GM18907 (cell line): Measurements from ENCODE around the gene DDX49.
"Not testable (repeated sequence)": the region's sequence is repeated elsewhere in the genome, so short reads cannot be mapped to it uniquely, and the experiment has no call there.

Experiments used
- ATAC-seq: cut with Tn5 transposase; IDR thresholded peaks from one replicate; pipeline ENCODE4 v1.9.1; 2021; ENCODE audit warnings: mild to moderate bottlenecking, moderate library complexity; ENCODE audit not compliant: unreplicated experiment

DDX49 gene

DNA sequence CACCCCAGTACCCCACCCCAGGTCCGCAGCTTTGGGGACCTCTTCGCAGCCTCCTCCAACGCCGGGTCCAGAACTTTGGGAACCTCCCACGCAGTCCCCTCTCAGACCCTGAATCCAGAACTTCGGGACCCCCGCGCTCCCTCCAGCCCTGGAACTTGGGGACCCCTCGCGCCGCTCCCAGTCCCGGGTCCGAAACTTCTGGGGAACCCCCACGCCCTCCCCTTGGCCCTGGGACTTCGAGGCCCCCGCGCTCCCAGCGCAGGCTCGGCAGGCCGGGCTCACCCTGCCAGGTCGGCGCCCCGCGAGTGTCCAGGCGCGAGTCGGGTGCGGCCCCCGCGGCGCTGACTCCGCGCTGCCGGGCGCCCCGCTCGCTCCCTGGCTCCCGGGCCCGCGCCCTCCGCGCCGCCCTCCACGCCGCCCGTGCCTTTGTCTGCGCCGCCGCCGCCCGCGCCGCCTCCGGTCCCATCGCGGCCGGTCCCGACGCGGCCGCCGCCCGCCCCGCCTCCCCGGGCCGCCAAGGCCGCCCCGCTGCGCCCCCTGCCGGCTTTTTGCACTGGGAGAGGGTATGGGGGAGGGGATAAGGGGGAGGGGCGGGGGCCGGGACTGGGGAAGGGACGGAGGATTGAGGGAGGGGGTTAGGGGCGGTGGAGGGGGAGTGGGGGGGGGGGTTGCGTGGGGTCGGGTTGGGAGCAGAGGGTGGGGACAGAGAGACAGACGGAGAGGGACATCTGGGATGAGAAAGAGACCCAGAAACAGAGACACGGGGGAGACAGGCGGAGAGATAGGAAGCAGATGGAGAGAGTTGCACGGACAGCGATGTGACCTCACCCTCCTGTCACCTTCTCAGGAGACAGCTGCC, 21.5 kb downstream of the DDX49 start, which contains the start of gene HOMER3:
TSS of gene HOMER3 (minus strand) at position 449 of the 859 bp plus-strand sequence. CDS start 2,235 bp downstream, outside the sequence.
- no peak for ATAC-seq

DNA sequence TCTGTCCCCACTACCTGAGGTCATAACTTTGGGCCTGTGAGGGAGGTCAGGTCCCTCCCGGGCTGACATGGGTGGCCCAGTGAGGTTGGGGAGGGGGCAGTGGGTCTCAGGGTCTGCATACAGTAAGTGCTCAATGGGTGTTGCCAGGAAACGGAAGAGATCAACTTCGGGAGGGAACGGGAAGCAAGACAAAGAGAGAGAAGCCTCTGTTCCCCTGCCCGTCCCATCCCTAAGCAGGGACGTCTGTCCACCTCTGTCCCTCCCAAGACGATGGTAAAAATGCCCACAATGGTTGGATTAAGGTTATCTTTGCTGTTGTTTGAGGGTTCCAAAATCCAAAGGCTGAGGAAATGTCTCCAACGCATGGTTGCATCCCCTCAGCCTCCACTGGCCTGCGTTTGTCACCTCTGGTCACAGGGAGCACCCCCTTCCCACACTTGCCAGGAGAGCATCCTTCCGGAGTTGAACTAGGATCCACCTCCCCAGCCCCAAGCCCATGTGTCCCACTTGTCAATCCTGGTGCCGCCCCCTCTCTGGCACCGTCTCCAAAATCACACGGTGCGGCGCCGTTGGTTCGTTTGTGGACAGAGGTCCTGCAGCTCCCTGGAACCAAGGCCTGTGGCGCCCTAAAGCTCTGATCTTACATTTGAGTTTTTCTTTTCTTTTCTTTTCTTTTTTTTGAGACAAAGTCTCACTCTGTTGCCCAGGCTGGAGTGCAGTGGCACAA, 22.3 kb downstream of the DDX49 start:
- ATAC-seq: no peak

DNA sequence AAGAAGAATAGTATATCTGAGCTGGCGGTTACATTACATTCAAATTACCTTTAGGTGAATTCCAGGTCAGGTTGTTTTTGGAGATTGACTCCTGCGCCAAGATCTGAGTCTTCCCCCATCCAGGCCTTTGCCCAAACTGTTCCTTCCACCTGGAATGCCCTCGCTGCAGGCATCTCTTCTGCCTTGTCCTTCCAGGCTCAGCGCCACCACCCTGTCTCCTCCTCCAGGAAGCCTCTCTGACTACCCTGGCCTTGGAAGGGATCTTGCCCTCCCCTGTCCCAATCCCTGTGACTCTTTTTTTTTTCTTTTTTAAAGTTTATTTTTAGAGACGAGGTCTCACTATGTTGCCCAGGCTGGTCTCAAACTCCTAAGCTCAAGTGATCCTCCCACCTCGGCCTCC, 23.2 kb downstream of the DDX49 start:
- no peak for ATAC-seq

DNA sequence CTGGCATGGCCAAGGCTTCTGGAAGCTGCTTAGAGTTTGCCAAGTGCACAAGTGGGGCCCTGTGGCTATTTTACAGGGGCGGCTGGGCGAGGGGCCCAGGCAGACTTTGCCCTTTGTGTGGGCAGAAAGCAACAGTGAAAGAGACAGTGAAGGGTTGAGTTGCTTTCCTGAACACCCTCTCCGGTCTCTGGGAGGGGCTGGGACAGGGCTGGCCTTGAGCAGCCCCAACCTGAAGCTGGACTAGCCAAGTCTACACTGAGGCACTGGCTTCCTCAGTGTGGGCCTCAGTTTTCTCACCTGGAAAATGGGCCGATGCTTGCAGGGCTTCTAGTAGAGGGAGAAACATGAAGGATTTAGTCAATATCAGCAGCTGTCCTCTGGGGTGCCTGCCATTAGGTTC, 23.9 kb downstream of the DDX49 start:
- ATAC-seq: no peak

DNA sequence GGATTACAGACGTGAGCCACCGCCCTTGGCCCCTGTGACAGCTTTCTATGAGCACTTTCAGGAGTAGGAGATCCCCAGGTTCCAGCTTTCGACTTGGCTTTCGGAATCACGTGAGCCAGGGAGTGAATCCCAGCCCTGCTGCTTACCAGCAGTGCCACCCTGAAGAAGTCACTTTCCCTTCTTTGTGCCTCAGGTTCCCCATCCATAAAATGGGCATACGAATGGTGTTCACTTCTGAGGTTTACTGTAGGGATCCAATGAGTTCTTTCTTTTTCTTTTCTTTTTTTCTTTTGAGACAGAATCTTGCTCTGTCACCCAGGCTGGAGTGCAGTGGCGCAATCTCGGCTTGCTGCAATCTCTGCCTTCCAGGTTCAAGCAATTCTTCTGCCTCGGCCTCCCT, 25.8 kb downstream of the DDX49 start:
- no peak for ATAC-seq

DNA sequence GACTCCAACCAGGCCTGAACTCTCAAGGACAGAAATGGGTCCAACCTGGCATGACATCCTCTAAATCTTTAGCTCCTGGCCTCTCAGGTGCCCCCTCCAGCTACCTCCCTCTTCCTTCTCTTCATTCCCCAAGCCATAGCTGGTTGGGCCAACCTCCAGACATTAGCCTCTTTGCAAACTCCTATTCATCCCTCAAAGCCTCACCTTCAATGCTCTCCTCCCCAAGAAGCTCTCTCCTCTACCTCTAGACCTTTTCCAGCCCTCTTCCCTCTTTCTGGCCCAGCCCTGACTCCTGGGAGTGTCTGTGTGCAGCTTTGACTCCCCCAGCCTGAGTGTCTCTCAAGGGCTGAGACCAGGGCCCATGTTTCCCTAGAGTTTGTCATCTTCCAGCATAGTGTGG, 26.8 kb downstream of the DDX49 start:
- ATAC-seq: no peak

DNA sequence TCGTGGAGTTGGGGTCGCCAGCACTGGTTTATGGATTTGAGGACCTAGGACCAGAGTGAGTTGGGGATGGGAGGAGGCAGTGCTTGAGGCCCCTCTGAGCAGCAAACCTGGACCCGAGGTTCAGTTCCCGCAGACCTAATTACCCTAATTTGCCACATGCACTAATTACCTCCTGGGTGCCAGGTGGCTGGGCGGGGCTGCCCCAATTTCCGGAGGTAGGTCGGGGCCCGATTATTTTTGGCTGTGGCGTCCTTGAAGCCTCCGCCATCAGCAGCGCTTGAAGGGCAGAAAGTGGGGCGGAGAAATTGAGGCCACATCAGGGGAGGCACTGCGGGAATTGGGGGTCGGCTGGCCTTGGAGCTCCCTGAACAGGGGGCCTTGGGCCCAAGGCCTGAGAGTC, 27.4 kb downstream of the DDX49 start:
- no peak for ATAC-seq

DNA sequence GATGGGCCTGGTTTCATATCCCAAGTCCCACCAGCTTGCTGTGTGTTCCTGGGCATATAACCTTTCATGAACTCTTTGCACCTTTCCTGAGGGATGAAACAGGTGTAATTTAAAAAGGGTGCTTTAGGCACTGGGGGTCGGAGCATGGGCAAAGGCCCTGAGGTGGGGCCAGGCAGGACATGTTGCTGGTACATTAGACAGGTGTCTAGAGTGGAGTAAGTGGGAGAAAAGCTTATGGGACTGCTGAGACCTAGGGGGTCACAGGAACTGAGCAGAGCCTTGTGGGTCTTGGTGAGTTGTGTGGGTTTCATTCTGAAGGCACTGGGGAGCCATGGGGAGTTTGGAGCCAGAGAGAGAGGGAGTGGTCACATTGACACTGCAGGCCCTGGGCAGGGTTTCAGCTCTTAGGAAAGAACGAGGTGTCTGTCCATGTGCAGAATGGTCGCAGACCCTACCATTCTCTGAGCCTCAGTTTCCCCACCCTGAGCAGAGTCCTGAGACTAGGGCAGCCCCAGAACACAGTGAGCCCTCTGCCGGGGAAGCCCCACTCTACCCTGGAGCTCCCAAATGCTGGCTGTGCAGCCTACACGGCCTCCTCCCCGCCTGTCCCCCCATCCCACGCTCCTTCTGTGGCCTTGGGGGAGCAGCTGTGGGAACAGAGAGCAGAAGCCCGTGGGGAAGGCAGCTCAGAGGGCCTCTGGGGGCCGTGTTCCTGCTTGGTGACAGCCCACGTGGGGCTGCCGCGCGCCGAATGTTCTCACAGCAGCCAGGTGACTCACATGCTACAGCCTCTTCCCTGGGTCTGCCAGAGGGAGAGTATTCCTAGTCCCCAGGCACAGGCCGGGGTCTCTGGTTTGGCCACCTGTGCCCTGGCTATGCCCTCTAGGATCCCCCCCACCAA, 28.8 kb downstream of the DDX49 start:
- no peak for ATAC-seq

DNA sequence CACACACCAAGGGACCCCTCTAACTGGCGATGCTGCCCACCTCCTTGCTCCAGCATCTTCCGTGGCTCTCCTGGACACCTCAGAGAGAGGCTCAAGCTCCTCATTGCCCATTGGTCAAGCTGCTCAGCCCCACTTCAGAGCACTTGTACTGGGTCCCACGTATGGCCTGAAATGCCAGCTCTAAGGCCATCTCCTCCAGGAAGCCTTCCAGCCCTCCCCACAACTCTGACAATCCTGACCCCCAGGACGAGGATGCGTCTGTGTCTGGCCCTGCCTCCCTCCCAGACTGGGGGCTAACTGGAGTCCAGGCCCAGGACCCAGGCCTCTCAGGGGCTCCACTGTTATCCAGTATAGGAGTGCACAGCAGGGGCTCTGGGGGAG, 29.5 kb downstream of the DDX49 start:
- ATAC-seq: no peak

DNA sequence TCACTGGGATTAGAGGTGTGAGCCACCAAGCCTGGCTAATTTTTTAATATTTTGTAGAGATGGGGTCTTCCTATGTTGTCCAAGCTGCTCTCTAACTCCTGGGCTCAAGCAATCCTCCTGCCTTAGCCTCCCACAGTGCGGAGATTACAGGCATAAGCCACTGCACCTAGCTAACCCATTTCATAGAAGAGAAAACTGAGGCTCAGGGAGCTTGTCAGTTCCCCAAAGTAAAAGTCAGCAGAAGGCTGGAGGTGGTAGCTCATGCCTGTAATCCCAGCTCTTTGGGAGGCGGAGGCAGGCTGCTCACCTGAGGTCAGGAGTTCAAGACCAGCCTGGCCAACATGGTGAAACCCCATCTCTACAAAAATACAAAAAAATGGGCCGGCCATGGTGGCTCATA, 30.3 kb downstream of the DDX49 start:
- no peak for ATAC-seq

DNA sequence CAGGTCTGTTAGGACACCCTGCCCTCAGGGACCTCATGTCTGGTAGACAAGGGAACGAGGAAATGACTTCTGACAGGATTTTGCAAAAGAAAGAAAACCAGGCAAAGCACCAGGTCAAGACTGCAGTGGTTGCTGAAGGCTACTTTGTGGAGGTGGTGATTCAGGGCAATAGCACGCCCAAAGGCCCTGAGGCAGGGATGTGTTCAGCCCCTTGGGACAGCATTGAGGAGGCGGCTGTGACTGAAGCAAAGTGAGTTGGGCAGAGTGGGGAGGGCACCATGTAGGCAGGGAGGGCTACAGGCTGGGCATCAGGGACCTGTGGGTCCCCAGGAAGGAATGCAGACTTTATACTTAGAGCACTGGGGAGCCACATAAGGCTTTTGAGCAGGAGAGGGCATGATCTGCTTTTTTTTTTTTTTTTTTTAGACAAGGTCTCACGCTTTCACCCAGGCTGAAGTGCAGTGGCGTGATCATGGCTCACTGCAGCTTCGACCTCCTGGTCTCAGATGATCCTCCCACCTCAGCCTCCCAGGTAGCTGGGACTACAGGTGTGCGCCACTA, 32.3 kb downstream of the DDX49 start:
- no peak for ATAC-seq

DNA sequence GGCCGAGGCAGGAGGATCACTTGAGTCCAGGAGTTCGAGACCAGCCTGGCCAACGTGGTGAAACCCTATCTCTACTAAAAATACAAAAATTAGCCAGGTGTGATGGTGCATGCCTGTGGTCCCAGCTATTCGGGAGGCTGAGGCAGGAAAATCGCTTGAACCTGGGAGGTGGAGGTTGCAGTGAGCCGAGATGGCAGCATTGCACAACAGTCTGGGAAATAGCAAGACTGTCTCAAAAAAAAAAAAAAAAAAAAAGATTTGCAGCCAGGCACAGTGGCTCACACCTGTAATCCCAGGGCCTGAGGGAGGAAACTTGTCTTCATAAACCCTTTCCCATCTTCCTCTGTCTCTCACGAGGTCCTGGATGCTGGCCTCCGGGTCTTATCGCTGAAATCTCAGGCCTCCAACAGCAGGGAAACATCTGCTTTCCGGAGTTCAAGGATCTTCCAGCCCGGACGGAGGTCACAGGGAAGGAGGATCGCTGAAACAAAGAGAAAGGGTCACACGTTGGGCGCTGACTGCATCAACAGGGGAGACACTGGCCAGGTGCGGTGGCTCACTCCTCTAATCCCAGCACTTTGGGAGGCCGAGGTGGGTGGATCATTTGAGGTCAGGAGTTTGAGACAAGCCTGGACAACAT, 33.0 kb downstream of the DDX49 start:
- ATAC-seq: not testable (repeated sequence)

DNA sequence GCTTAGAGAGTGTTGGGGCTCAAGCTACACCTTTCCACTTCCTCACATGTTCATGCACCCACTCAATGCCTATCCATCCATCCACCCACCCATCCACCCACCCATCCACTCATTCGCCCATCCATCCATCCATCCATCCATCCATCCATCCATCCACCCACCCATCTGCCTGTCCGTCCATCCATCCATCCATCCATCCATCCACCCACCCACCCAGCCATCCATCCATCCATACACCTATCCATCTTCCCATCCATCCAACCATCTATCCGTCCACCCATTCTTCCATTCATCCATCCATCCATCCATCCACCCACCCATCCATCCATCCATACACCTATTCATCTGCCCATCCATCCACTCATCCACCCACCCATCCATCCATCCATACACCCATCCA, 34.6 kb downstream of the DDX49 start:
- no peak for ATAC-seq

DNA sequence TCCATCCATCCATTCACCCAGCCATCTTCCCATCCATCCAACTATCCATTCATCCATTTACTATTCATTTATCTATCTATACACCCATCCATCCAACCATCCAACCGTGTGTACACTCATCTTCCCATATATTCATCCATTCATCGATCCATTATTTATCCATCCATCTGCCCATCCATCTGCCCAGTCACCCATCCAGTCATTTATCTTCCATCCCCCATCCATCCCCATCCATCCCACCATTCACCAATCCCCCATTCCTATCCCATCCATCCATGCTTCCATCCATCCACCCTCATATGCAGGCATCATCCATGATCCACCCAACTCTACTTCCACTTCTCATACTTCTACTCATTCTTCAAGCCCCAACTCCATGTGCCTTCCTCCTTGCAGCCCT, 35.5 kb downstream of the DDX49 start:
- ATAC-seq: no peak

DNA sequence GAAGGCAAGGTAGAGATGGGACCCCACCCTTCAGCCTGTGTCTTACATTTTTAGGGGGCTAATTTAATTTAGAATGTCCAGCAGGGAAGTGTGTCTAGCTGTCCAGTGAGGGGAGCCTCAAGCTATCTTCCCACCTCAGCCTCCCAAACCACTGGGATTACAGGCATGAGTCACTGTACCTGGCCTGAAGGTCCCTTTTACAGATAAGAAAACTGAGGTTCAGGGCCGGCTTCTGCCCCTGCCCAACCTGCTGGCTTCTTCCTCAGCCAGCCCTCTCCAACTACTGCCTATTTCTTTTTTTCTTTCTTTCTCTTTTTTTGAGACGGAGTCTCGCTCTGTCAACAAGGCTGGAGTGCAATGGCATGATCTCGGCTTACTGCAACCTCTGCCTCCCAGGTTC, 40.9 kb downstream of the DDX49 start:
- no peak for ATAC-seq

DNA sequence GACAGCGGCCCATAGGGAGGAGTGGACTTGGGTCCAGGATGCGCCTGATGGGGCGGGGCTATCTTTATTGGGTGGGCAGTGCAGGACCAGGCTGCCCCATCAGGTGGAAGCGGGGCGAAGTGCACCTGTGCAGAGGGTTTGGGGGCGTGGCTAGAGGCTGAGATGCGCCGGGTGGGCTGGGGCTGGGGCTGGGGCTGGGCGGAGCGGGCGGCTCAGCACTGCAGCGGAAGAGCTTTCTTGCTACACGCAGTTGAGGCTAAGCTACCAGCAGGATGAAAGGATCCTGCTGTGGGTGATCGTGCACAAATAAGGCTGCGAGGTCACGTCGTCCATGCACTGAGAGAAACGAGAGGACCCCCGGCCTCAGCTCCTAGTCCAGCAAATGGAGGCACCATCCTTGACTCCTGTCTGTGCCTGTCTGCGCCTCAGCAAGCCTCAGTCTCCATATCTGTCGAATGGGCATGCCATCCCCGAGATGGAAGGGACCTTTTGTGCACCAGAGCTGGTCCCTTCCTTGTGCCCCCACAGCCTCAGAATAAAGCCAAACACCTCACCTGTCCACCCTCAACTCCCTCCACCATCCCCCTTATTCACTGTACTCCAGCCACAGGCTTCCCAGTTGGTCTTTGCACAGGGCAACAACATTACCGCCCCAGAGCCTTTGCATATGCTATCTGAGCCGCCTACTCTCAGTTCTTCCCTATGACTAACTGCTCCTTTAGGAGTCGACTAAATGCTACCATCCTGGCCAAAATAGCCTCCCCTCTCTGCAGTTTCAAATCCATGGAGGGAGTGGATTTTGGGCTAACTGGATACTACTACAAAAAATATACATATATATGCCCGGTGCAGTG, 42.5 kb downstream of the DDX49 start:
- no peak for ATAC-seq

DNA sequence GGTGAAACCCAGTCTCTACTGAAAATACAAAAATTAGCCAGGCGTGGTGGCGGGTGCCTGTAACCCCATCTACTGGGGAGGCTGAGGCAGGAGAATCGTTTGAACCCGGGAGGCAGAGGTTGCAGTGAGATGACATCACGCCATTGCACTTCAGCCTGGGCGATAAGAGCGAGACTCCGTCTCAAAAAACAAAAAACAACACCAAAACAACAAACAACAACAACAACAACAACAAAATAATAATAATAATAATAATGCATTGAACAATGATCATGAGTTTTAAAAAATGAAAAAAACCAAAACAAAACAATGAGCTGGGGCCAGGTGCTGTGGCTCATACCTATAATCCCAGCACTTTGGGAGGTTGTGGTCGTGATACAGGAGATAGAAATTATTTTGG, 44.6 kb downstream of the DDX49 start:
- ATAC-seq: no peak

DNA sequence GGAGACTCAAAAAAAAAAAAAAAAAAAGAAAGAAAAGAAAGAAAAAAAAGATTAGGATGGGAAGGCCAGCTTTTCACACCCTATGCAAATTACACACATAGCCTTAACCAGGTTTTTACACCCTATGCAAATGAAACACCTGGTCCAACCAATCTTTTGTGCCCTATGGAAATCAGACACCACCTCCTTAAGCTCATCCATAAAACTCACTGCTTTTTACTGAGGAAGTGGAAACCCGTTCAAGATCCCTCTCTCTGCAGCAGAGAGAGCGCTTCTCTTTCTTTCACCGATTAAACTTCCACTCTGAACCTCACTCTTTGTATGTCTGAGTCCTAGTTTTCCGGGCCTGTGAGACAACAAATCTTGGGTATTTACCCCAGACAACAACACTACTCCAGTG, 46.8 kb downstream of the DDX49 start:
- no peak for ATAC-seq

DNA sequence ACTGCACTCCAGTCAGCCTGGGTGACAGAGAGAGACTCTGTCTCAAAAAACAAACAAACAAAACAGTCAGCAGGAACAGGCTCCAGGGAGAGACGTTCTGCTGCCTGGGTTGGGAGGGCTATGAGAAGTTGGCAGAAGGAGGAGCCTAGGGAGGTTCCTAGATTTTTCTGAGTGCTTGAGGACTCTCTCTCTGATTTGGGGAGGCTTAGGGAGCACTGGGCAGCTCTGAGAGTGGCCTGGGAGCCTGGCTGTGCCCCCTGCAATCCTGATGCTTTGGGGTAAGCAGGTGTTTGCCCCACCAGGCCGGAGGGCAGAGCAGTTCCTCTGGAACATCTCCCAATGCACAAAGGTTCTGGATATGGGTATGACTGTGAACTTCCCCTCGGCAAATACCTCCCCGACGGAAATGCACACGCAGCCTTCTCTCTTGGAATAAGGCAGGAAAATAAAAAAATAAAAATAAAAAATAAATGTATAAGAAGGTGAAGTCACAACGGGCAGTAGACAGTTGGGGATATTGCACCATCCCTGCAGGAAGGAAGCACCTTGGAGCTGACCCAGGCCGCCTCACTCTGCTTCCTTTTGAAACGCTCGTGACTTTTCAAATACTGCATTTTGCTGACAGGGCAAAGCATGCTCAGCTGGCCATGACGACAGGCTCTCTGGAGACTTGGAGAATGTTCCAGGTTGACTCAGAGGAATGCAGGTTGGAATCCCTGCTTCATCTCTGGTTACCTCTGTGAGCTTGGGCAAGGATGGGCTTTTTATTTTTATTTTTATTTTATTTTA, 48.0 kb downstream of the DDX49 start:
- no peak for ATAC-seq
